Measurements from ENCODE around the gene SLAIN2.

DNA sequence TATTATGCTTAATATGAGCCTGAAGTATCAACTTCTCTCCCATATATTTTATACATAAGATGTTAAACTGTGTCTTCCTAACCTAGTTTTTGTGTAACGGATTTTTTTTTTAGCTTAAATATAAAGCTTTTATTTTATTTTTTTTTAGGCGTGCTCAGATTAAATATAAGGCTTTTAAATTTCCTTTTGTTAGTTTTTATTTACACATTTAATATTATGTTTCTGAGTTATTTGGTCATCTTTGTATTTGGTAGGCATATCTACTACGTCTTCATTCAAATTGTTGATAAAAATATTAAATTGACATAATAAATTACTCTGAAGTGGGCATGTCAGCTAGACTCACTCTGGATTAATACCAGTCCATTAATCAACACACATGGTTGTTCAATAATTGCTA lies 4.2 kb downstream of the SLAIN2 start:
- TF ChIP-seq YY1 (IDR thresholded peaks at IDR 0.05; ENCODE audit: insufficient read depth, insufficient read length) = no peak
- no peak for TF ChIP-seq ZNF274 (IDR thresholded peaks at IDR 0.05; ENCODE audit: low read depth, low read length)

All from NT2/D1 (cell line).